Epidermal melanocyte (primary cell): ENCODE measurements around the gene SERPINI1.

Experiments
- DNase-seq: peaks from one replicate; pipeline ENCODE4 v3.0.0; 2011; ENCODE audit warnings: low spot score; ENCODE audit not compliant: insufficient read length

SERPINI1 gene, protein sequence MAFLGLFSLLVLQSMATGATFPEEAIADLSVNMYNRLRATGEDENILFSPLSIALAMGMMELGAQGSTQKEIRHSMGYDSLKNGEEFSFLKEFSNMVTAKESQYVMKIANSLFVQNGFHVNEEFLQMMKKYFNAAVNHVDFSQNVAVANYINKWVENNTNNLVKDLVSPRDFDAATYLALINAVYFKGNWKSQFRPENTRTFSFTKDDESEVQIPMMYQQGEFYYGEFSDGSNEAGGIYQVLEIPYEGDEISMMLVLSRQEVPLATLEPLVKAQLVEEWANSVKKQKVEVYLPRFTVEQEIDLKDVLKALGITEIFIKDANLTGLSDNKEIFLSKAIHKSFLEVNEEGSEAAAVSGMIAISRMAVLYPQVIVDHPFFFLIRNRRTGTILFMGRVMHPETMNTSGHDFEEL

GRCh38 chr3:167735233-167736138, at the start of gene SERPINI1:
SERPINI1 (plus strand) TSS chr3:167735721; CDS start chr3:167789129, 53,408 bp downstream.
- no peak for DNase-seq

GRCh38 chr3:167691366-167691765, 44.2 kb upstream of the SERPINI1 start:
- DNase-seq: no peak

DNA sequence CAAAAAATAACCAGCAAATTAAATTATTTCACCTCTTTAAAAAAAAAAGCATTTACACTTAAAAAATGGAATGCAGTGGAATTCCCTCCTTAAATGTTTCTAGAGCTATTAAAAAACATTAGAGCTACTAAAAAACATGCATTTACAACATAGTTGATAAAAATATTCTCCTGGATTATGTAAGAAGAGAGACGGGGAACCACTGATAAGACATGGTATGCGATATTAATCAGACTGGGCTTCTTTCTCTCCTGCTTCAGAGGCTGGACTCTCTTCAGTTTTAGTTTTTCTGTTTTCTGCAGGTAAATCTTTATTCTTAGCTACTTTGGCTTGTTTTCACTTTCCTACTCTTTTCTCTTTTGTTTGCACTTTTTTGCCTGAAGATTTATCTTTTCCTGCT, 41.4 kb upstream of the SERPINI1 start:
- DNase-seq: no peak

DNA sequence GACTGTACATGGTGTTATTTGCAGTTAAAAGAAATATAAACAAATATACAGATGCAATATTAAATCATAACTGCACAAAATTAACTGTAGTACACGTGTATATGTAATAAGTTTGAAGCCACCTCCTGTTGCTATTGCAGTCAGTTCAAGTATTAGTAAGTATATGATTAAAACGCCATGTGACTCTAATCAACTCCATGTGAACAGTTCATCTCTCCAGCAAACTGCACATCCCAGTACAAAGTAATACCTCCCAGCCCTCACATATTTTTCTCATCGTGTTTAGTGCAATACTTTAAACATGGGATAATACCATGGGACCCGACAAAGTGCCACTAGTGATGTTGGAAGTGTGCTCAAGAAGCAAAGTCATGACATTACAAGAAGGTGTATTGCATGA, 35.5 kb upstream of the SERPINI1 start:
- DNase-seq: no peak

- peak; percentile 25 for DNase-seq
Observed at GRCh38 chr3:167700926-167701325, 34.6 kb upstream of the SERPINI1 start.

DNA sequence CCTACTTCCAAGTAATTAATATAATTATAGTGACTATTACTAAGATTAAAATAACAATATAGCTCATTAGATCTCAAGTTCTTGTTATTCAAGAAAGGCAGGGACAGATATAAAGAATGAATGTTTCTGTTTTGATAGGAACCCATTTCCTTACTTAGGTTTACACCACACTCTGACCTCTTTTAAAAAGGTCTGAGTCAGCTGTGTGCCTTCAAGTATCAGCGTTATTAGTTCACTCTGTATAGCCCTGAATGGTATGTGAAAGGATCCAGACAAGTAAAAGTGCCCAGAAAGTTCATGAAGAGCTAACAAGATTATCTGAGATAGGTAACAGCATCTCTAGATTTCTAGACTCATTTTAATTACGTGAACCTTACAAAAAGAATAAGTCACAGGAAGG, 29.7 kb upstream of the SERPINI1 start:
- no peak for DNase-seq

DNA sequence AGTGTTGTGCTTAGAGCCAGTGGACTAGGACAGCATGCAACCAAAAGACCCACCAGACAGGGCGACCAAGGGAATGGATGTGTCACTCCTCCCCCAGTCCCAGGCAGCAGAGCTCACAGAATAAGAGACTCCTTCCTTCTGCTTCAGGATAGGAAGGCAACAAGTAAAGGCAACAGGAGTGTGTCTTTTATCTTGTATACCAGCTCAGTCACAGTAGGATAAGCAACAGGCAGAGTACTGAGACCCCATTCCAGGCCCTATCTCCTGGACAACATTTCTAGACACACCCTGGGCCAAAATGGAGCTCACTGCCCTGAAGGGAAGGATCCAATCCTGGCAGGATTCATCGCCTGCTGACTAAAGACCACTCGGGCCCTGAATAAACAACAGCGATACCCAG, 25.8 kb upstream of the SERPINI1 start:
- no peak for DNase-seq

DNA sequence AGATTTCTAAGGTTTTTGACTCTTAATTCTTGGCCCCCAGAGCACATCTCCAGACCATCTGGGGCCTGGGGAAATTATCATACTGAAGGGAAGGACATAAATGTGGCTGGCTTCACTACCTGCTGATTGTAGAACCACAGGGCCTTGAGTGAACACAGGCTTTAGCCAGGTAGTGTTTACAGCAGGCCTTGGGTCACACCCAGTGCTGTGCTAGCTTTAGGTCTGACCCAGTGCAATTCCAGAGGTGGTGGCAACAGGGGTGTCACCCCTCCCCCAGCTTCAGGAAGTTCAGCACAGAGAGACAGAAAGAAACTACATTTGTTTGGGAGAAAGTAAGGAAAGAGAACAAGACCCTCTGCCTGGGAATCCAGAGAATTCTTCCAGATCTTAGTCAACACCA, 25.0 kb upstream of the SERPINI1 start:
- DNase-seq: no peak

DNA sequence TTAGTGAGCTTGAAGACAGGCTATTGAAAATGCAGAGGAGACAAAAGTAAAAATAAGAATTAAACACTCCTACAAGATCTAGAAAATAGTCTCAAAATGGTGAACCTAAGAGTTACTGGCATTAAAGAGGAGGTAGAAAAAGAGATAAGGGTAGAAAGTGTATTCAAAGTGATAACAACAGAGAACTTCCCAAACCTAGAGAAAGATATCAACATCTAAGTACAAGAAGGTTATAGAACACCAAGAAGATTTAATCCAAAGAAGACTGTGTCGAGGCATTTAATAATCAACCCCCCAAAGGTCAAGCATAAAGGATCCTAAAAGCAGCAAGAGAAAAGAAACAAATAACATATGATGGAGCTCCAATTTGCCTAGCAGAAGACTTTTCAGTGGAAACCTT, 24.1 kb upstream of the SERPINI1 start:
- DNase-seq: no peak

DNA sequence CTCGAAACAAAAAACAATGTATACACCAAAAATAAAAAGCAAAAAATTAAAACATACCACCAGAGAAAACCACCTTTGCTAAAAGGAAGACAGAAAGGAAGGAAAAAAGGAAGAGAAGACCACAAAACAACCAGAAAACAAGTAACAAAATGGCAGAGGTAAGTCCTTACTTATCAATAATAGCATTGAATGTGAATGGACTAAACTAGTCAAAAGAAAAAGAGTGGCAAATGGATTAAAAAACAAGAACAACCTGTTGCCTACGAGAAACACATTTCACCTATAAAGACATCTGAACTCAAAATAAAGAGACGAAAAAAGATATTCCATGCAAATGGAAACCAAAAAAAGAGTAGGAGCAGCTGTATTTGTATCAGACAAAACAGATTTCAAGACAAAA, 23.1 kb upstream of the SERPINI1 start:
- DNase-seq: no peak

- DNase-seq: no peak
Observed at GRCh38 chr3:167714871-167715270, 20.6 kb upstream of the SERPINI1 start.

DNA sequence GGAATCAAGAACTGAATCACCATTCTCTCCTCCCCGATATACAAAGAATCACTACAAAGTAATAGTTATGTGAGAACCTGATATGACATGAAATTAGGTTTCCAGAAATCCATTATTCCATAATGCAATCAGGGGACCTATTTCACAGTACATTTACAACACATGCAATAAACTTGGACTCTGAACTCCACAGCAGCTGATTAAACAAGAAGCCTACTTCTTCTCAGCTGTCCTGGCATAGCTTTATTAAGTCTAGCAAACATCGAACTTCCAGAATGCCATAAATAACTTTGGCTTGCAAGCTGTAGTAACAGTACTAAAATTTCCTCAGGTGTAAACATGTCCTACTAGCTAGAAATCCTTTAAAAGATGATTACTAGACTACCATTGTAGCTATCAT, 18.6 kb upstream of the SERPINI1 start:
- DNase-seq: no peak

GRCh38 chr3:167718582-167718981, 16.9 kb upstream of the SERPINI1 start:
- DNase-seq: no peak

DNA sequence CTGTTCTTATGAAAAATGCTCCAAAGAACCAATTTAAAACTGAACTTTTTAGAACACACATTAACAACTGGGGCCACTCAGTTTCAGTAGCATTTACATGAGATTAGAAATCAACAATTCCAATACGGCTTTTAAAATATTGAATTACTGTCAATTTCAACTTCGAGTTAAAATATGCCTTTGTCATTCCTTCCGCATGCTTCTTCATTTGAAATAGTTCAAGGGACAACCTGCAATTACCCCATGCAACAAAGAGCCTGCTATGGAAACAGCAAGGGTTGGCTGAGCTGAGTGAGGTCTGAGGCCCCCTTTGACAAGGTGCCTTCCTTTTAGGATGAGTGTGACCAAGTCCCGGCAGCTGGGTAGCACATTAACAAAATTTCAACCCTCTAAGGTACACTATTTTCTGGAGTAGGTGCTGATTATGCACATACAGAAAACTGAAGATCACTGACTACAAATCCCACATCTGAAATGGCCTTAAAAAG, 12.5 kb upstream of the SERPINI1 start:
- no peak for DNase-seq

DNA sequence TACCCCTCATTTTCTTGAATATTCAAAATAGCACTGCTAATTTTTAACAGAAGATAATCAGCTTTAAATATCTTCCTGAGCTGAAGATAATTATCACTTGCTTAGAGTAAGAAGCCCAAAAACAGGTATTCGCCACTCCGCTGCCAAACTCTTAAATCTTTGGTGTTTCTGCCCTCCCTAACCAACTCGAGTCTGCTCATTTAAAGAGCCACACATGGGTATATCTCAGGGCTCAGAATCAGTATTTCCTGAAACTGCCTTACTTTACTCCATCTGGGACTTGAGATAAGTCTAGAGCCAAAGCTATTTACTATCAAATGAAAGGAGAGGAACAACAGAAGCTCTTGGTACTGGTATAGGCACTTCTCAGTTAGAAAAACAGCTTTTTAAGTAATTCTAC, 11.6 kb upstream of the SERPINI1 start:
- no peak for DNase-seq

- no peak for DNase-seq
Observed at GRCh38 chr3:167728176-167728575, 7.3 kb upstream of the SERPINI1 start.

DNA sequence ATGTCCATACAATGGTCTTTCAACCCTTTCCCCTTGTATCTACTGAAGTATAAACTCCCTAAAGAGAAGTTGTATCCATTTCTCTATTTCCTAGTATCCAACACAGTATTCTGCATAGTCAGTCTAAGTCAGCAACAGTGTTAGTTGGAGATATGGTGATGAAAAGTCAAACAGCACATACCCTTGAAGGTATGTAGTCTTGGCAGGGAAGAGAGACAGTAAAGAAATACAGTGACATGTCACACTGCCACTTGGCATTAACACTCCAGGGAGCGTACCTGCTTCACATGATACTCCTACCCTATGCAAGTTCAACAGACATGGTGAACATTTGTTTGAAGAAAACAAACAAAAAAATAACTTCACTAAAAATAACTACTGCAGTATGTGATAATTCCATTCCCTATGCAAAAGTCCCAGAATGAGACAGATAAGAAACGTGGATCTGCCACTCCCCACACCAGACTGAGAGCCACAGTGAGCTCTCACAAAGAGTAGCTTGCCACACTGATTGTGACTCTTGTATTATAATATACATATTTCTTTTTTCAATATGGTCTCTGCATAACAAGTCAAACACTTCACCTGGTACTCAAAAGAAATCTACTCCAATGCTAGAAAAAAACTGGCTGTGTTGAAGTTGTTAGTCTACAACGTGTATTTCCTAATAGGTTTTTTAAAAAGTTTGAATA, 6.7 kb upstream of the SERPINI1 start:
- DNase-seq: no peak

- no peak for DNase-seq
Observed at GRCh38 chr3:167729591-167729990, 5.9 kb upstream of the SERPINI1 start.

DNA sequence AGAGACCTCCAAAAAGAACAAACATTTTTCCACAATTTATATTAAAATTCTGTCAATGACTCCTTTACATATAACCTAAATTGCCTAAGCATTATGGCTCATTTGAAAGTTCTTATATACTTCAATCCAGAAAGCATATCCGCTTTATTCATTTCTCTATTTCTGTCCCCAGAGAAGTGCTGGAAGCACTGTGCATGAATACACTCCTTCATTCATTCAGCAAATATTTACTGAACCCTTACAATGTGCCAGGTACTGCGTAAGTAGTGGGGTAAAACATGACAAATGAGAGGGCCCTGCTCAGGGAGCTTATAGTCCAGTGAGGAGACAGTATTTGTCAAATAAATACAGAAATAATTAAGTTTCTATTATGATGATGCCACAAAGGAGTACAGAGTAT, 4.1 kb upstream of the SERPINI1 start:
- DNase-seq: no peak

GRCh38 chr3:167732313-167733065, 3.0 kb upstream of the SERPINI1 start:
- DNase-seq: no peak

- no peak for DNase-seq
Observed at GRCh38 chr3:167733961-167734497, 1.5 kb upstream of the SERPINI1 start.
